HepG2 (cell line): Measurements from ENCODE around the gene NRL. TPM values are rescaled to one million over a fixed set of nuclear protein-coding genes. Genes with fewer than 3 reads are reported as not detected.

Experiments used
- ATF2 ChIP-seq: sonication (generic); formaldehyde crosslinking; IDR thresholded peaks from 2 replicates; pipeline ENCODE4 v1.4.0; 2020; ENCODE audit warnings: missing genetic modification reagents
- DZIP1 ChIP-seq: sonication (generic); formaldehyde crosslinking; IDR thresholded peaks from 2 replicates; pipeline ENCODE4 v1.5.0; 2020; ENCODE audit warnings: mild to moderate bottlenecking, missing genetic modification reagents
- FIP1L1 ChIP-seq: fragments of 200-400 bp; formaldehyde crosslinking; IDR thresholded peaks from 2 replicates; pipeline ENCODE4 v1.6.1; 2018; ENCODE audit warnings: low read depth, mild to moderate bottlenecking, low read length, moderate library complexity, borderline replicate concordance; ENCODE audit not compliant: insufficient read depth
- HNRNPL ChIP-seq: fragments of 200-400 bp; formaldehyde crosslinking; IDR thresholded peaks from 2 replicates; pipeline ENCODE4 v1.6.1; 2017; ENCODE audit warnings: mild to moderate bottlenecking, low read depth, low read length
- JARID2 ChIP-seq: sonication (generic); formaldehyde crosslinking; IDR thresholded peaks from 2 replicates; pipeline ENCODE4 v1.8.1; 2023; ENCODE audit warnings: missing genetic modification reagents, inconsistent platforms; ENCODE audit not compliant: insufficient replicate concordance
- KIAA2018 ChIP-seq: sonication (generic); formaldehyde crosslinking; IDR thresholded peaks from 2 replicates; pipeline ENCODE4 v1.5.0; 2020; ENCODE audit warnings: mild to moderate bottlenecking, missing genetic modification reagents, borderline replicate concordance
- MAFF ChIP-seq: IDR thresholded peaks from 2 replicates; pipeline ENCODE4 v1.6.1; 2011; ENCODE audit warnings: low read depth, low read length, improper control_type of control experiment
- MTA1 ChIP-seq: sonication (generic); formaldehyde crosslinking; IDR thresholded peaks from 2 replicates; pipeline ENCODE4 v1.4.0; 2020; ENCODE audit warnings: missing genetic modification reagents, mild to moderate bottlenecking, borderline replicate concordance
- PAX8 ChIP-seq: sonication (generic); formaldehyde crosslinking; IDR thresholded peaks from 2 replicates; pipeline ENCODE4 v1.8.0; 2022; ENCODE audit warnings: mild to moderate bottlenecking, missing genetic modification reagents, borderline replicate concordance
- THAP11 ChIP-seq: IDR thresholded peaks from 2 replicates; pipeline ENCODE4 v1.6.1; 2016; ENCODE audit warnings: missing biosample characterization, missing genetic modification reagents
- U2AF1 ChIP-seq: fragments of 200-400 bp; formaldehyde crosslinking; optimal IDR thresholded peaks from 2 replicates; pipeline ENCODE3; 2017; ENCODE audit warnings: mild to moderate bottlenecking, low read depth, low read length
- ZMYM2 ChIP-seq: sonication (generic); formaldehyde crosslinking; IDR thresholded peaks from 2 replicates; pipeline ENCODE4 v1.8.0; 2022; ENCODE audit warnings: mild to moderate bottlenecking, missing genetic modification reagents
- ZNF546 ChIP-seq: sonication (generic); formaldehyde crosslinking; conservative IDR thresholded peaks from 2 replicates; pipeline ENCODE4 v1.8.1; 2023; ENCODE audit warnings: mild to moderate bottlenecking, missing genetic modification reagents
- ZNF569 ChIP-seq: sonication (generic); formaldehyde crosslinking; IDR thresholded peaks from 2 replicates; pipeline ENCODE4 v1.5.0; 2020; ENCODE audit warnings: mild to moderate bottlenecking, missing genetic modification reagents, moderate library complexity, borderline replicate concordance
- ZNF850 ChIP-seq: sonication (generic); formaldehyde crosslinking; conservative IDR thresholded peaks from 2 replicates; pipeline ENCODE4 v1.9.0; 2021; ENCODE audit warnings: mild to moderate bottlenecking, missing genetic modification reagents
- polyA plus RNA-seq, 8 experiments: library from polyadenylated mRNA; depleted of rRNA in 3 of 8; stranded (reverse) in 7 of 8; unstranded in 1 of 8; fragments of >200 nt; fragmentation: Illumina TruSeq in 4 of 8; extraction: Trizol in 4 of 8; gene quantifications; 2 replicates each; pipeline versions ENCODE4 v1.2.1 to v1.2.3, GENCODE V29; 2011 to 2016; ENCODE audit warnings: low read depth in 4 of 8, missing spikeins in 1 of 8, mixed read lengths in 1 of 8; ENCODE audit not compliant: insufficient read depth in 1 of 8
- total RNA-seq, 5 experiments: library from RNA; depleted of rRNA; stranded (reverse); fragments of >200 nt; fragmentation: Illumina TruSeq; extraction: Trizol; gene quantifications; 2 replicates each; pipeline ENCODE4 v1.2.3, GENCODE V29; 2016; ENCODE audit warnings: low read depth in 1 of 5

Gene NRL
- total and polyA plus RNA-seq, 2 of the 13 experiments (the other 11 are each of a cell fraction or from before 2014, with no cell fraction given): 2.5 to 4.7 TPM

GRCh38 chr14:24051789-24052655, 62.7 kb downstream of the NRL start, which contains the start of gene CARMIL3 (continued):
- TF ChIP-seq KIAA2018 (CRISPR knock-in tag) (0 out of 2 replicates have a peak, but pooled peaks have one; percentile 31), ATF2 (CRISPR knock-in tag) (peak; percentile 65; the same call in 1 of the 2 replicates), ZNF569 (CRISPR knock-in tag) (no peak), ZNF850 (no peak), THAP11 (CRISPR knock-in tag) (peak; percentile 62), MTA1 (CRISPR knock-in tag) (peak; percentile 96; the same call in 1 of the 2 replicates), U2AF1 (no peak), MAFF (no peak), PAX8 (CRISPR knock-in tag) (0 out of 2 replicates have a peak, but pooled peaks have one; percentile 39), DZIP1 (CRISPR knock-in tag) (peak; percentile 90; the same call in 1 of the 2 replicates), ZNF546 (CRISPR knock-in tag) (no peak; the same call in 1 of the 2 replicates), HNRNPL (no peak; the same call in 1 of the 2 replicates), JARID2 (peak; percentile 68), ZMYM2 (CRISPR knock-in tag) (0 out of 2 replicates have a peak, but pooled peaks have one; percentile 33), FIP1L1 (no peak)
